ENCODE data around the gene NTM.

NTM gene

GRCh38 chr11:131543389-131544025 lies 173.1 kb downstream of the NTM start:
- no peak overlapping the region for H3K4me3 ChIP-seq (ENCODE audit: low read depth, low read length)
- no peak for TF ChIP-seq CTCF (IDR thresholded peaks at IDR 0.05; ENCODE audit: low read depth, low read length)

DNA sequence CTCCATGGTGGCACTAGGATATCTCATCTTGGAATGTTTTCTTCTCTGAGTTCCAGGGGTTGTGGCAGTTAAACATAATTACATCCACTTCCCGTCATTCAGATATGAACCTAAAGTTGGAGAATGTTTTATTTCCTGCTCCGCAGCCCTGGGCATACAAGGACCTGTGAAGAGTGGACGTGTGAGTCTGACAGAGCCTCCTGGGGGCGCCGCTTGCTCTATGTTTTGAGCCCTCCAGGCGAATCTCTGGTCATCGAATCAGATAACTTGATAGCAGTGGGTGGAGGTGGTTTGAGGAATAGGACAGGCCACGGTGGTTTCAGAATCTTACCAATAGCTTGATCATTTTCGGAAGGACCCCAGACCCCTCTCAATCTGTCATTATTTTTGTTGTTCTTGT lies 174.2 kb downstream of the NTM start:
- no peak overlapping the region for H3K4me3 ChIP-seq (ENCODE audit: low read depth, low read length)
- no peak for TF ChIP-seq CTCF (IDR thresholded peaks at IDR 0.05; ENCODE audit: low read depth, low read length)

- TF ChIP-seq CTCF (IDR thresholded peaks at IDR 0.05; ENCODE audit: low read depth, low read length), result no peak
- peak overlapping the region; percentile 51 for H3K4me3 ChIP-seq (ENCODE audit: low read depth, low read length)
Observed at GRCh38 chr11:131546218-131546895, 175.9 kb downstream of the NTM start.

- no peak for TF ChIP-seq CTCF (IDR thresholded peaks at IDR 0.05; ENCODE audit: low read depth, low read length)
- H3K4me3 ChIP-seq (ENCODE audit: low read depth, low read length), result no peak overlapping the region
Observed at GRCh38 chr11:131549099-131549498, 178.7 kb downstream of the NTM start.

DNA sequence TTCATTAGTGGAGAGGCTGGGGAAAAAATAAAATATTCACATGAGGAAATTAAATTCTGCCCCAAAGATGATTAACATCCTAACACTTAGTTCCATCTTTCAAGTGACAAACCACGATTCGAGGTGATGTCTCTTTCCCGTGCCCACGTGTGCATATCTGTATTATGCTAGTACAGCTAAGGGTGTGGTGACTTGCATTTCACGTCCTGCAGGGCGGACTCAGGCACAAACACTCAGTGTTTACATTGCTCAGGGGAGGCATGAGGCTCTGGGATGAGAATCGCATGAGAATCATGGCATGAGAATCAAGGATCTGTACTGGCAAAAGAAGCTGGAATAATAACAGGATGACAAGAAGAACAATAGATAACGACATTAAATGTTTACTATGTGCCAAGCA lies 179.4 kb downstream of the NTM start:
- no peak overlapping the region for H3K4me3 ChIP-seq (ENCODE audit: low read depth, low read length)
- no peak for TF ChIP-seq CTCF (IDR thresholded peaks at IDR 0.05; ENCODE audit: low read depth, low read length)

DNA sequence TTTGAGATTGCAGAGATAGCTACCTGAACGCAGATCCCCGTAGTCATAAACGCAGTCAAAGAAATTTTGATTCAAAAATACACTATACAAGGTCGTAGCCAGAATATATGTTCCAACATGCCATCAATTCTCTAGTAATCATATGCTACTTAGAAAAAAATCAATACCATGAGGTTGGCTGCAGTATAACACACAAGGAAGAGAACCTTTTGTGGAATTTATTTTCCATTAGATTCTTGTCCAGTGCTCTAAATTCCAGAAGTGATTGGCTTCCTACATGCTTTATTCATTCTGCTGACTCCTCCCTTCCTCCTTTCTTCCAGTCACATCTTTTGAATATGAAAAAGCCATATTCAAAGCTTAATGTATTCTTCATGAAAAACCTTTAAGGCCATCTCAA lies 189.9 kb downstream of the NTM start:
- H3K4me3 ChIP-seq (ENCODE audit: low read depth, low read length), result no peak overlapping the region
- no peak for TF ChIP-seq CTCF (IDR thresholded peaks at IDR 0.05; ENCODE audit: low read depth, low read length)

GRCh38 chr11:131561501-131561900 lies 191.1 kb downstream of the NTM start:
- TF ChIP-seq CTCF (IDR thresholded peaks at IDR 0.05; ENCODE audit: low read depth, low read length), result no peak
- H3K4me3 ChIP-seq (ENCODE audit: low read depth, low read length), result no peak overlapping the region
